NCI-H446 (cell line): ENCODE data around the gene CYP26A1.

Source experiments
- DNase-seq, 2 experiments: peaks; one replicate each; lab custom pipeline; 2025; lab: John Stamatoyannopoulos, UW

The CYP26A1 gene

GRCh38 chr10:93123766-93124165, 50.1 kb downstream of the CYP26A1 start:
- no peak for DNase-seq

- no peak for DNase-seq
Observed at GRCh38 chr10:93124580-93125318, 51.1 kb downstream of the CYP26A1 start.

DNA sequence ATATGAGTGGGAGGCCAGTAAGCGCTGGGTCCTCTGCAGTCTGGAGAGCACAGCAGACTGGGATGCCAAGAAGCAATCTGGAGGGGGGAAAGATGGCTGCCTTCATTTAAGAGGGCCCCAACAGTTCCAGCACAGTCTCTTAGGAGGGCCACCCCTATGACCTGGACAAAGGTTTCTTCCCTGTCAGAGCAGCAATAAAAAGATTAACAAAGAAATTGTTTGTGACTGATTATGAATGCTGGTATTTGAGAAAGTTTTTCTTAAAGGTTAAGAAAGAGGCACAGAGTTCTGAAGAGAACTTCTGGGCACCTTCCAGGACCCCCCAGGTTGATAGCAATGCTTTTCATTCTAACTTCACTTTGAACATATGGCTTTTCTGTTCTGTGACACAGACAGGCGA, 52.3 kb downstream of the CYP26A1 start:
- DNase-seq: no peak

- no peak for DNase-seq
Observed at GRCh38 chr10:93126483-93127052, 52.9 kb downstream of the CYP26A1 start.
